Measurements from ENCODE around the gene GLRA1.

GLRA1 gene

GRCh38 chr5:151958111-151958510 lies 33.5 kb upstream of the GLRA1 start:
- no peak for TF ChIP-seq CTCF (IDR thresholded peaks at IDR 0.05; ENCODE audit: low read depth, low read length)
- H3K36me3 ChIP-seq: no peaks in the 10 kb centered on the region
- H3K9me3 ChIP-seq (ENCODE audit: severe bottlenecking): no peaks in the 10 kb centered on the region
- peak overlapping the region; percentile 17; the same call in 1 of the 2 replicates for H3K27ac ChIP-seq
- no peaks in the 10 kb centered on the region for H3K27me3 ChIP-seq (ENCODE audit: insufficient read depth, low read depth, severe bottlenecking)
- DNase-seq: peak; percentile 53
- H3K4me3 ChIP-seq (ENCODE audit: low read depth, low read length): no peak overlapping the region

GRCh38 chr5:151956725-151957124 lies 32.1 kb upstream of the GLRA1 start:
- DNase-seq: no peak
- Histone ChIP-seq H3K27me3 (ENCODE audit: insufficient read depth, low read depth, severe bottlenecking) (no peaks in the 10 kb centered on the region), H3K27ac (no peak overlapping the region), H3K4me3 (ENCODE audit: low read depth, low read length) (no peak overlapping the region), H3K9me3 (ENCODE audit: severe bottlenecking) (no peaks in the 10 kb centered on the region), H3K36me3 (no peaks in the 10 kb centered on the region)
- no peak for TF ChIP-seq CTCF (IDR thresholded peaks at IDR 0.05; ENCODE audit: low read depth, low read length)

- peak; percentile 29 for DNase-seq
- Histone ChIP-seq H3K27me3 (ENCODE audit: insufficient read depth, low read depth, severe bottlenecking) (no peaks in the 10 kb centered on the region), H3K27ac (peak overlapping the region; percentile 47), H3K36me3 (no peaks in the 10 kb centered on the region), H3K4me3 (ENCODE audit: low read depth, low read length) (no peak overlapping the region), H3K9me3 (ENCODE audit: severe bottlenecking) (no peaks in the 10 kb centered on the region)
- no peak for TF ChIP-seq CTCF (IDR thresholded peaks at IDR 0.05; ENCODE audit: low read depth, low read length)
Observed at GRCh38 chr5:151954255-151954654, 29.6 kb upstream of the GLRA1 start.

- H3K4me3 ChIP-seq (ENCODE audit: low read depth, low read length): no peak overlapping the region
- peak; percentile 52 for DNase-seq
- no peaks in the 10 kb centered on the region for H3K27me3 ChIP-seq (ENCODE audit: insufficient read depth, low read depth, severe bottlenecking)
- no peaks in the 10 kb centered on the region for H3K9me3 ChIP-seq (ENCODE audit: severe bottlenecking)
- no peak for TF ChIP-seq CTCF (IDR thresholded peaks at IDR 0.05; ENCODE audit: low read depth, low read length)
- peak overlapping the region; percentile 47 for H3K27ac ChIP-seq
- no peaks in the 10 kb centered on the region for H3K36me3 ChIP-seq
Observed at GRCh38 chr5:151953833-151954232, 29.2 kb upstream of the GLRA1 start.

- Histone ChIP-seq H3K27me3 (ENCODE audit: insufficient read depth, low read depth, severe bottlenecking) (no peaks in the 10 kb centered on the region), H3K27ac (no peak overlapping the region)
- no peak for DNase-seq
Observed at GRCh38 chr5:151952238-151952637, 27.6 kb upstream of the GLRA1 start.

More at GRCh38 chr5:151952238-151952637, 27.6 kb upstream of the GLRA1 start:
- TF ChIP-seq CTCF (IDR thresholded peaks at IDR 0.05; ENCODE audit: low read depth, low read length): no peak
- Histone ChIP-seq H3K9me3 (ENCODE audit: severe bottlenecking) (no peaks in the 10 kb centered on the region), H3K36me3 (no peaks in the 10 kb centered on the region), H3K4me3 (ENCODE audit: low read depth, low read length) (no peak overlapping the region)

All from WERI-Rb-1 (cell line).